Esophagus (tissue), 2 donors: ENCODE data around the gene SAPCD2. TPM values are rescaled to one million over a fixed set of nuclear protein-coding genes. Genes with fewer than 3 reads are reported as not detected.

Experiments
- H3K27ac ChIP-seq, 2 donors: one replicate each; pipeline ENCODE4 v1.5.1; 2013; ENCODE audit warnings: low read depth in 2 of 2, mild to moderate bottlenecking in 2 of 2, inconsistent platforms in 1 of 2, low read length in 1 of 2, moderate library complexity in 1 of 2
- H3K27me3 ChIP-seq, 2 donors: one replicate each; pipeline ENCODE4 v1.6.1; 2013; ENCODE audit warnings: low read length in 2 of 2, control low read depth in 1 of 2, mild to moderate bottlenecking in 1 of 2; ENCODE audit not compliant: insufficient read depth in 2 of 2, control insufficient read depth in 1 of 2
- H3K36me3 ChIP-seq, 2 donors: one replicate each; pipeline ENCODE4 v1.6.1; 2013; ENCODE audit warnings: low read length in 1 of 2; ENCODE audit not compliant: control insufficient read depth in 2 of 2, insufficient read depth in 2 of 2
- H3K4me1 ChIP-seq, 2 donors: one replicate each; pipeline ENCODE4 v1.6.1; 2013; ENCODE audit warnings: low read length in 1 of 2; ENCODE audit not compliant: control insufficient read depth in 2 of 2, insufficient read depth in 2 of 2
- H3K4me3 ChIP-seq, 2 donors: one replicate each; pipeline ENCODE4 v1.5.1; 2013; ENCODE audit warnings: low read length in 2 of 2, mild to moderate bottlenecking in 2 of 2, low read depth in 1 of 2, moderate library complexity in 1 of 2
- H3K9me3 ChIP-seq, 2 donors: one replicate each; pipeline ENCODE4 v1.6.1; 2013; ENCODE audit warnings: mild to moderate bottlenecking in 2 of 2, low read depth in 1 of 2, low read length in 1 of 2, moderate library complexity in 1 of 2; ENCODE audit not compliant: control insufficient read depth in 2 of 2, insufficient read depth in 1 of 2
- WGBS, 2 donors: extraction: QIAGEN DNeasy Blood & Tissue Kit; methylation state at CpG; one replicate each; pipeline ENCODE4 v1.1.7; 2013; 5-methylcytosine and 5-hydroxymethylcytosine counted together
- polyA plus RNA-seq, 2 donors: library from polyadenylated mRNA; stranded (reverse); fragments of 200-250 nt; gene quantifications; one replicate each; pipeline ENCODE4 v1.2.3, GENCODE V29; 2013
- donor health status: healthy with polysubstance abuse.
- donor health status: Bipolar disorder and iron deficiency.

Gene SAPCD2
- polyA plus RNA-seq, 2 donors, result 7.5 to 9.0 TPM

- peak overlapping the region; percentile 26 to 56 for H3K27ac ChIP-seq
- no peaks in the 10 kb centered on the region for H3K9me3 ChIP-seq
- peaks cover 0 to 3% of the 10 kb centered on the region in 2 donors for H3K36me3 ChIP-seq
- H3K4me3 ChIP-seq, result no peak overlapping the region
- H3K27me3 ChIP-seq, result peaks cover 0 to 3% of the 10 kb centered on the region in 2 donors
- H3K4me1 ChIP-seq, result peaks cover 13 to 23% of the 10 kb centered on the region in 2 donors
- 76 to 81% methylated on average over 36 of the region's 36 CpGs for WGBS, 2 donors
These were observed 27.3 kb downstream of the SAPCD2 start for GRCh38 chr9:137042751-137043727.

GRCh38 chr9:137041124-137041523, 29.2 kb downstream of the SAPCD2 start:
- peaks cover 8 to 20% of the 10 kb centered on the region in 2 donors for H3K4me1 ChIP-seq
- WGBS, 2 donors, result 55 to 69% methylated on average over 15 to 16 of the region's 16 CpGs
- H3K27me3 ChIP-seq, result peaks cover 0 to 3% of the 10 kb centered on the region in 2 donors
- H3K27ac ChIP-seq, result no peak overlapping the region
- no peaks in the 10 kb centered on the region for H3K9me3 ChIP-seq
- no peak overlapping the region for H3K4me3 ChIP-seq
- peaks cover 0 to 3% of the 10 kb centered on the region in 2 donors for H3K36me3 ChIP-seq

GRCh38 chr9:137040568-137040967, 29.8 kb downstream of the SAPCD2 start:
- Histone ChIP-seq H3K27ac (no peak overlapping the region), H3K27me3 (peaks cover 0 to 3% of the 10 kb centered on the region in 2 donors)
- 86 to 97% methylated on average over 12 to 23 of the region's 23 CpGs for WGBS, 2 donors

GRCh38 chr9:137039611-137040366, 30.6 kb downstream of the SAPCD2 start:
- Histone ChIP-seq H3K27ac (no peak overlapping the region), H3K4me3 (no peak overlapping the region), H3K36me3 (peaks cover 0 to 3% of the 10 kb centered on the region in 2 donors), H3K4me1 (peaks cover 11% of the 10 kb centered on the region in 2 donors), H3K9me3 (no peaks in the 10 kb centered on the region), H3K27me3 (no peaks in the 10 kb centered on the region)
- WGBS, 2 donors, result 90 to 91% methylated on average over 31 to 32 of the region's 32 CpGs

More at GRCh38 chr9:137040568-137040967, 29.8 kb downstream of the SAPCD2 start:
- H3K4me1 ChIP-seq, result peaks cover 8 to 15% of the 10 kb centered on the region in 2 donors
- no peaks in the 10 kb centered on the region for H3K9me3 ChIP-seq
- peaks cover 0 to 3% of the 10 kb centered on the region in 2 donors for H3K36me3 ChIP-seq
- H3K4me3 ChIP-seq, result no peak overlapping the region

GRCh38 chr9:137038916-137039315, 31.4 kb downstream of the SAPCD2 start:
- Histone ChIP-seq H3K27me3 (no peaks in the 10 kb centered on the region), H3K4me3 (no peak overlapping the region), H3K9me3 (no peaks in the 10 kb centered on the region), H3K4me1 (peaks cover 5 to 8% of the 10 kb centered on the region in 2 donors), H3K27ac (no peak overlapping the region), H3K36me3 (peaks cover 0 to 3% of the 10 kb centered on the region in 2 donors)
- WGBS, 2 donors, result 83 to 91% methylated on average over 9 of the region's 9 CpGs

GRCh38 chr9:137037483-137037882, 32.9 kb downstream of the SAPCD2 start:
- Histone ChIP-seq H3K4me3 (no peak overlapping the region), H3K9me3 (no peaks in the 10 kb centered on the region), H3K36me3 (peaks cover 0 to 3% of the 10 kb centered on the region in 2 donors), H3K27ac (no peak overlapping the region), H3K4me1 (peaks cover 3 to 8% of the 10 kb centered on the region in 2 donors), H3K27me3 (no peaks in the 10 kb centered on the region)
- whole genome bisulfite sequencing, 2 donors, result 82 to 84% methylated on average over 10 of the region's 10 CpGs

GRCh38 chr9:137037035-137037434, 33.3 kb downstream of the SAPCD2 start:
- Histone ChIP-seq H3K4me3 (no peak overlapping the region), H3K4me1 (peaks cover 3 to 8% of the 10 kb centered on the region in 2 donors), H3K27me3 (no peaks in the 10 kb centered on the region), H3K9me3 (no peaks in the 10 kb centered on the region), H3K36me3 (peaks cover 0 to 3% of the 10 kb centered on the region in 2 donors), H3K27ac (no peak overlapping the region)
- WGBS, 2 donors, result 58 to 63% methylated on average over 13 of the region's 13 CpGs

GRCh38 chr9:137035937-137036336, 34.4 kb downstream of the SAPCD2 start:
- Histone ChIP-seq H3K4me3 (no peak overlapping the region), H3K4me1 (peaks cover 3 to 6% of the 10 kb centered on the region in 2 donors), H3K27me3 (no peaks in the 10 kb centered on the region), H3K9me3 (no peaks in the 10 kb centered on the region), H3K27ac (no peak overlapping the region), H3K36me3 (peaks cover 0 to 3% of the 10 kb centered on the region in 2 donors)
- 73% methylated on average over 8 of the region's 8 CpGs for WGBS, 2 donors

- H3K27ac ChIP-seq, result no peak overlapping the region
- H3K4me3 ChIP-seq, result no peak overlapping the region
- H3K27me3 ChIP-seq, result no peaks in the 10 kb centered on the region
- H3K4me1 ChIP-seq, result peaks cover 3 to 6% of the 10 kb centered on the region in 2 donors
- 22 to 27% methylated on average over 9 of the region's 9 CpGs for WGBS, 2 donors
- H3K36me3 ChIP-seq, result peaks cover 0 to under 1% of the 10 kb centered on the region in 2 donors
- H3K9me3 ChIP-seq, result no peaks in the 10 kb centered on the region
These were observed 34.9 kb downstream of the SAPCD2 start for GRCh38 chr9:137035507-137035834.
